ENCODE data around the gene CXXC5. TPM values are rescaled to one million over a fixed set of nuclear protein-coding genes. Genes with fewer than 3 reads are reported as not detected.

CXXC5 gene
- total and polyA plus RNA-seq, 9 of the 15 experiments (the other 6 are each of a cell fraction or from before 2014, with no cell fraction given), result 1.9 to 123 (median 45.8) TPM

GRCh38 chr5:139638736-139639618 lies 9.2 kb upstream of the CXXC5 start:
- WGBS (ENCODE audit: insufficient coverage, low coverage, missing lambda C conversion rate), result 45% methylated on average over 12 of the region's 12 CpGs
- BruUV-seq (replicated peaks), result no TSS peak
- TF ChIP-seq NR2C2 (CRISPR knock-in tag; IDR thresholded peaks at IDR 0.05), result 0 out of 2 replicates have a peak, but pooled peaks have one; percentile 38
- TF ChIP-seq NR2C2 (tag; IDR thresholded peaks at IDR 0.05), result no peak
- 0 out of 2 replicates have a peak, but pooled peaks have one; percentile 38 for TF ChIP-seq LCOR (CRISPR knock-in tag; IDR thresholded peaks at IDR 0.05)
- no peak for TF ChIP-seq STAT5B (CRISPR knock-in tag; IDR thresholded peaks at IDR 0.05)
- no peaks in the 10 kb centered on the region for H4K20me1 ChIP-seq (replicated peaks; ENCODE audit: control insufficient read depth, insufficient read depth, low read length)
- intact Hi-C loops (cut with micrococcal nuclease), result loop anchor here (5.0 to 10.0 kb wide), 3 partner anchors 122 to 326 kb away; no protein-coding TSS in a partner anchor
- peaks cover 21% of the 10 kb centered on the region; the same call in 2 of the 3 replicates for H3K79me2 ChIP-seq (ENCODE audit: control insufficient read depth, insufficient read depth, low read length)
- H3K27ac ChIP-seq (ENCODE audit: extremely low read depth, low read depth, low read length), result peak overlapping the region; percentile 89
- peak overlapping the region; percentile 82 for H3K4me2 ChIP-seq (ENCODE audit: insufficient read depth, low read length)
- no peaks in the 10 kb centered on the region for H3K9me3 ChIP-seq (replicated peaks; ENCODE audit: control insufficient read depth, insufficient read depth, low read depth, low read length)
- no peak overlapping the region for H3K4me3 ChIP-seq
- ChIA-PET CTCF (ENCODE audit: low intra/inter-chr PET ratio) (interaction anchor here (1.3 kb wide), 1 partner anchor 127 kb away, joined by 6 read pairs; no protein-coding TSS in a partner anchor), POLR2A (interaction anchor here (0.7 to 4.8 kb wide), 9 partner anchors 9 to 125 kb away, joined by 3 to 63 read pairs (median 5); partner anchors contain the start of gene CXXC5)
- ATAC-seq, result no peak
- peaks cover 38 to 56% of the 10 kb centered on the region in 2 experiments for H3K4me1 ChIP-seq (replicated peaks in 1 of 2; ENCODE audit: control insufficient read depth in 2 of 2, insufficient read depth in 2 of 2, low read length in 2 of 2)
- FAIRE-seq, result no peak
- H3K27me3 ChIP-seq (ENCODE audit: control insufficient read depth in 2 of 2, insufficient read depth in 2 of 2, low read length in 2 of 2), result no peaks in the 10 kb centered on the region
- H2AFZ ChIP-seq (ENCODE audit: low read depth, low read length), result no peak overlapping the region
- DNase-seq (ENCODE audit: extremely low read depth in 1 of 4, low spot score in 3 of 4), result peak in 2 of 4 experiments; percentile 23 to 24
- in situ Hi-C loops (cut with MboI), result loop anchor here (10.0 kb wide), 1 partner anchor 216 kb away; no protein-coding TSS in a partner anchor
- H3K36me3 ChIP-seq (ENCODE audit: control insufficient read depth, insufficient read depth, low read length), result peaks cover 5% of the 10 kb centered on the region; the same call in 1 of the 3 replicates
- H3K9ac ChIP-seq (ENCODE audit: insufficient read depth in 1 of 2, low read depth in 2 of 2, low read length in 2 of 2), result peak overlapping the region; percentile 80 to 91
- no peaks in the 10 kb centered on the region for H3K9me1 ChIP-seq (ENCODE audit: control insufficient read depth, insufficient read depth, low read length)

Measured in K562 (cell line).